Measurements from ENCODE around the gene TCF12.

- no peak for TF ChIP-seq CTCF (IDR thresholded peaks at IDR 0.05)
- TF ChIP-seq POLR2AphosphoS5 (IDR thresholded peaks at IDR 0.05): no peak
- TF ChIP-seq POLR2A (IDR thresholded peaks at IDR 0.05): no peak
Observed at GRCh38 chr15:57312318-57313133, 394.1 kb downstream of the TCF12 start.
